ENCODE results near the gene PDZD2. TPM values are rescaled to one million over a fixed set of nuclear protein-coding genes. Genes with fewer than 3 reads are reported as not detected.

Gene PDZD2
- total and polyA plus RNA-seq, 2 experiments from 2014 or later = 8.3 to 16.9 TPM

GRCh38 chr5:31736127-31736526 is 97.2 kb downstream of the PDZD2 start:
- Histone ChIP-seq H3K36me3 (ENCODE audit: insufficient read depth) (peaks cover 8% of the 10 kb centered on the region; the same call in 1 of the 2 replicates), H3F3A (replicated peaks; ENCODE audit: low read depth) (no peaks in the 10 kb centered on the region), H3K27ac (ENCODE audit: low read depth) (no peak overlapping the region), H3K79me2 (replicated peaks; ENCODE audit: insufficient read depth) (no peaks in the 10 kb centered on the region), H3K4me2 (no peak overlapping the region), H2AFZ (no peak overlapping the region), H4K20me1 (replicated peaks; ENCODE audit: insufficient read depth) (no peaks in the 10 kb centered on the region), H3K27me3 (ENCODE audit: insufficient read depth) (no peaks in the 10 kb centered on the region), H3K4me1 (ENCODE audit: insufficient read depth) (peaks cover 21% of the 10 kb centered on the region), H3K9me2 (ENCODE audit: insufficient read depth) (peaks cover 11% of the 10 kb centered on the region; the same call in 1 of the 2 replicates), H3K4me3 (no peak overlapping the region)
- TF ChIP-seq POLR2AphosphoS5 (IDR thresholded peaks at IDR 0.05; ENCODE audit: low read depth) (no peak), ZNF331 (CRISPR knock-in tag; IDR thresholded peaks at IDR 0.05; ENCODE audit: low read depth) (no peak), CREB1 (CRISPR knock-in tag; IDR thresholded peaks at IDR 0.05; ENCODE audit: low read depth) (no peak), ETS1 (IDR thresholded peaks at IDR 0.05) (no peak), STAT1 (IDR thresholded peaks at IDR 0.05; ENCODE audit: unreplicated experiment) (no peak), EZH2 (IDR thresholded peaks at IDR 0.05; ENCODE audit: low read depth, unreplicated experiment) (no peak)
- H3K9me3 Mint-ChIP-seq = peaks cover 15% of the 10 kb centered on the region
- H3K4me3 Mint-ChIP-seq = no peak overlapping the region
- ATAC-seq = no peak
- peaks cover 30% of the 10 kb centered on the region for H3K4me1 Mint-ChIP-seq
- H3K27me3 Mint-ChIP-seq (ENCODE audit: insufficient read depth, low read depth, poor library complexity) = peaks cover 3% of the 10 kb centered on the region
- no peak for DNase-seq (ENCODE audit: low spot score)
- peaks cover 11% of the 10 kb centered on the region for H3K36me3 Mint-ChIP-seq (ENCODE audit: low read depth)
- H3K27ac Mint-ChIP-seq = no peak overlapping the region

GRCh38 chr5:31738199-31738598 is 99.3 kb downstream of the PDZD2 start:
- Mint-ChIP-seq H3K27ac (no peak overlapping the region), H3K36me3 (ENCODE audit: low read depth) (peaks cover 11% of the 10 kb centered on the region), H3K4me3 (no peak overlapping the region), H3K27me3 (ENCODE audit: insufficient read depth, low read depth, poor library complexity) (peaks cover 3% of the 10 kb centered on the region), H3K4me1 (peaks cover 17% of the 10 kb centered on the region), H3K9me3 (peaks cover 17% of the 10 kb centered on the region)
- H3K27me3 ChIP-seq (ENCODE audit: insufficient read depth) = no peaks in the 10 kb centered on the region
- H3K4me3 ChIP-seq = no peak overlapping the region
- H3K79me2 ChIP-seq (replicated peaks; ENCODE audit: insufficient read depth) = no peaks in the 10 kb centered on the region
- H3K9me2 ChIP-seq (ENCODE audit: insufficient read depth) = peaks cover 11% of the 10 kb centered on the region; the same call in 1 of the 2 replicates
- no peaks in the 10 kb centered on the region for H4K20me1 ChIP-seq (replicated peaks; ENCODE audit: insufficient read depth)
- DNase-seq (ENCODE audit: low spot score) (no peak), ATAC-seq (no peak)
- peaks cover 7% of the 10 kb centered on the region for H3K4me1 ChIP-seq (ENCODE audit: insufficient read depth)
- H3K27ac ChIP-seq (ENCODE audit: low read depth) = no peak overlapping the region
- peaks cover 8% of the 10 kb centered on the region; the same call in 1 of the 2 replicates for H3K36me3 ChIP-seq (ENCODE audit: insufficient read depth)
- H2AFZ ChIP-seq = no peak overlapping the region
- H3F3A ChIP-seq (replicated peaks; ENCODE audit: low read depth) = no peaks in the 10 kb centered on the region
- no peak overlapping the region for H3K4me2 ChIP-seq
- TF ChIP-seq ZNF114 (CRISPR knock-in tag; IDR thresholded peaks at IDR 0.05) = no peak
- TF ChIP-seq JUNB (IDR thresholded peaks at IDR 0.05; ENCODE audit: unreplicated experiment) = no peak
- TF ChIP-seq ZNF462 (CRISPR knock-in tag; IDR thresholded peaks at IDR 0.05) = no peak
- TF ChIP-seq CREB1 (CRISPR knock-in tag; IDR thresholded peaks at IDR 0.05; ENCODE audit: low read depth) = no peak
- TF ChIP-seq REST (IDR thresholded peaks at IDR 0.05; ENCODE audit: unreplicated experiment) = no peak
- TF ChIP-seq STAT1 (IDR thresholded peaks at IDR 0.05; ENCODE audit: unreplicated experiment) = no peak
- no peak for TF ChIP-seq ETS1 (IDR thresholded peaks at IDR 0.05)
- TF ChIP-seq ZNF331 (CRISPR knock-in tag; IDR thresholded peaks at IDR 0.05; ENCODE audit: low read depth) = no peak

Measured in GM23338 (cell line).